ENCODE measurements around the gene NID1.
A peak's percentile ranks its signal among the peaks of the same experiment; 100 is the strongest.

The NID1 gene

GRCh38 chr1:236018885-236019453 lies 45.9 kb downstream of the NID1 start:
- Histone ChIP-seq H3K4me3 (ENCODE audit: low read depth, low read length) (no peak overlapping the region), H3K27me3 (ENCODE audit: control insufficient read depth, insufficient read depth, low read length) (no peaks in the 10 kb centered on the region), H3K9ac (no peak overlapping the region), H3K79me2 (no peaks in the 10 kb centered on the region), H3K27ac (peak overlapping the region; percentile 62), H2AFZ (no peak overlapping the region), H3K9me3 (ENCODE audit: control insufficient read depth, low read length) (no peaks in the 10 kb centered on the region), H3K4me2 (ENCODE audit: low read length) (no peak overlapping the region), H3K4me1 (no peaks in the 10 kb centered on the region), H3K36me3 (ENCODE audit: control insufficient read depth, insufficient read depth, low read length) (no peaks in the 10 kb centered on the region)
- TF ChIP-seq, protein P1, sequence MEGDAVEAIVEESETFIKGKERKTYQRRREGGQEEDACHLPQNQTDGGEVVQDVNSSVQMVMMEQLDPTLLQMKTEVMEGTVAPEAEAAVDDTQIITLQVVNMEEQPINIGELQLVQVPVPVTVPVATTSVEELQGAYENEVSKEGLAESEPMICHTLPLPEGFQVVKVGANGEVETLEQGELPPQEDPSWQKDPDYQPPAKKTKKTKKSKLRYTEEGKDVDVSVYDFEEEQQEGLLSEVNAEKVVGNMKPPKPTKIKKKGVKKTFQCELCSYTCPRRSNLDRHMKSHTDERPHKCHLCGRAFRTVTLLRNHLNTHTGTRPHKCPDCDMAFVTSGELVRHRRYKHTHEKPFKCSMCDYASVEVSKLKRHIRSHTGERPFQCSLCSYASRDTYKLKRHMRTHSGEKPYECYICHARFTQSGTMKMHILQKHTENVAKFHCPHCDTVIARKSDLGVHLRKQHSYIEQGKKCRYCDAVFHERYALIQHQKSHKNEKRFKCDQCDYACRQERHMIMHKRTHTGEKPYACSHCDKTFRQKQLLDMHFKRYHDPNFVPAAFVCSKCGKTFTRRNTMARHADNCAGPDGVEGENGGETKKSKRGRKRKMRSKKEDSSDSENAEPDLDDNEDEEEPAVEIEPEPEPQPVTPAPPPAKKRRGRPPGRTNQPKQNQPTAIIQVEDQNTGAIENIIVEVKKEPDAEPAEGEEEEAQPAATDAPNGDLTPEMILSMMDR (IDR thresholded peaks at IDR 0.05): no peak

- Histone ChIP-seq H3K27ac (no peak overlapping the region), H3K79me2 (no peaks in the 10 kb centered on the region), H3K4me1 (no peaks in the 10 kb centered on the region), H3K36me3 (ENCODE audit: control insufficient read depth, insufficient read depth, low read length) (no peaks in the 10 kb centered on the region), H2AFZ (no peak overlapping the region), H3K4me3 (ENCODE audit: low read depth, low read length) (no peak overlapping the region), H3K9ac (no peak overlapping the region), H3K27me3 (ENCODE audit: control insufficient read depth, insufficient read depth, low read length) (no peaks in the 10 kb centered on the region), H3K9me3 (ENCODE audit: control insufficient read depth, low read length) (no peaks in the 10 kb centered on the region), H3K4me2 (ENCODE audit: low read length) (no peak overlapping the region)
- TF ChIP-seq, protein P1 (IDR thresholded peaks at IDR 0.05): no peak
These were observed 48.0 kb downstream of the NID1 start for GRCh38 chr1:236016782-236017400.

DNA sequence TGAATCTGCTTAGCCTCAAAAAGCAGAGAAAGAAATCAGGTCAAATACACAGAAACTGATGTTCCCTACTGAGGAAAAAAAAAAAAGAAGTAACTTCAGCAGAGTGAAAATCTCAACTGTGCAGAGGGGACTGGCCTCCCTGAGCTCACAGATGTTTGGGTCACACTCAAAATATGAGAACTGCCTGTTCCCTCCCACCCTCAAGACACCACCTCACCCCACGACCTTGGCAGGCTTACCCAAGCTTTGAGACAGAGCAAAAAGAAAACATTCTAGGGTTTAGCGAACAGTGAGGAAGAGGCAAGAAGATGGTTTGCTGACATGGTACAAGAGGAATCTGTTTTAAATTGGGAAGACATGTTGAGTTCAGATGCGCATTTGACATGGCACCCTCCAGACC lies 48.8 kb downstream of the NID1 start:
- no peaks in the 10 kb centered on the region for H3K27me3 ChIP-seq (ENCODE audit: control insufficient read depth, insufficient read depth, low read length)
- H3K79me2 ChIP-seq: no peaks in the 10 kb centered on the region
- no peak overlapping the region for H3K4me3 ChIP-seq (ENCODE audit: low read depth, low read length)
- H3K36me3 ChIP-seq (ENCODE audit: control insufficient read depth, insufficient read depth, low read length): no peaks in the 10 kb centered on the region
- no peak overlapping the region for H3K9ac ChIP-seq
- H2AFZ ChIP-seq: no peak overlapping the region
- H3K4me1 ChIP-seq: no peaks in the 10 kb centered on the region
- no peak overlapping the region for H3K4me2 ChIP-seq (ENCODE audit: low read length)
- TF ChIP-seq, protein P1 (IDR thresholded peaks at IDR 0.05): no peak
- no peak overlapping the region for H3K27ac ChIP-seq
- H3K9me3 ChIP-seq (ENCODE audit: control insufficient read depth, low read length): no peaks in the 10 kb centered on the region

DNA sequence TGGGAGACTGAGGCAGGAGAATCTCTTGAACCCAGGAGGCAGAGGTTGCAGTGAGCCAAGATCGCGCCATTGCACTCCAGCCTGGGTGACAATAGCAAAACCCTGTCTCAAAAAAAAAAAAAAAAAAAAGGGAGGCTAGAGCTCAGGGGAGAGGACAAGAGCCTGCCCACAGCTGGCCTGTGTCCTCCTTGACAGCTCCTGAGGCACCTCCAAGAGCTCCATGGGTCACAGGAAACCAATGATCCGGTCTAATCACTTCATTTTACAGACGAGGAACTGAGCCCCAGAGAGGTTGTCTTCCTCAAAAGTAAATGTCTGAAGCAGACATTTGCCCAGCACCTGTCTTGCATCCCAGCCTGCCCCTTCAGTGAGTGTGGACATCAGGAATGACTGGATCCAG lies 49.4 kb downstream of the NID1 start:
- Histone ChIP-seq H3K27ac (no peak overlapping the region), H3K4me3 (ENCODE audit: low read depth, low read length) (no peak overlapping the region), H3K79me2 (no peaks in the 10 kb centered on the region), H3K36me3 (ENCODE audit: control insufficient read depth, insufficient read depth, low read length) (no peaks in the 10 kb centered on the region), H3K9ac (no peak overlapping the region), H3K9me3 (ENCODE audit: control insufficient read depth, low read length) (no peaks in the 10 kb centered on the region), H3K4me1 (no peaks in the 10 kb centered on the region), H3K27me3 (ENCODE audit: control insufficient read depth, insufficient read depth, low read length) (no peaks in the 10 kb centered on the region), H3K4me2 (ENCODE audit: low read length) (no peak overlapping the region), H2AFZ (no peak overlapping the region)
- TF ChIP-seq, protein P1 (IDR thresholded peaks at IDR 0.05): no peak

GRCh38 chr1:236013330-236013729 lies 51.6 kb downstream of the NID1 start:
- H3K9me3 ChIP-seq (ENCODE audit: control insufficient read depth, low read length): no peaks in the 10 kb centered on the region
- no peaks in the 10 kb centered on the region for H3K27me3 ChIP-seq (ENCODE audit: control insufficient read depth, insufficient read depth, low read length)
- no peak overlapping the region for H3K4me2 ChIP-seq (ENCODE audit: low read length)
- no peak overlapping the region for H2AFZ ChIP-seq
- no peaks in the 10 kb centered on the region for H3K79me2 ChIP-seq
- H3K27ac ChIP-seq: no peak overlapping the region
- H3K4me1 ChIP-seq: no peaks in the 10 kb centered on the region
- H3K36me3 ChIP-seq (ENCODE audit: control insufficient read depth, insufficient read depth, low read length): no peaks in the 10 kb centered on the region
- TF ChIP-seq, protein P1 (IDR thresholded peaks at IDR 0.05): no peak
- no peak overlapping the region for H3K4me3 ChIP-seq (ENCODE audit: low read depth, low read length)
- H3K9ac ChIP-seq: no peak overlapping the region

Data from parathyroid adenoma (tissue), 2 donors.